Osteoblast (primary cell): Measurements from ENCODE around the gene PCDHB12. TPM values are rescaled to one million over a fixed set of nuclear protein-coding genes. Genes with fewer than 3 reads are reported as not detected.
"Not testable (repeated sequence)": the region's sequence is repeated elsewhere in the genome, so short reads cannot be mapped to it uniquely, and the experiment has no call there.

Experiments used
- DNase-seq: peaks from one replicate; pipeline ENCODE4 v3.0.0; 2011; ENCODE audit warnings: low spot score, mixed read lengths; ENCODE audit not compliant: insufficient read length; ENCODE audit errors: missing footprints
- H2AFZ ChIP-seq: 2 replicates; pipeline ENCODE4 v1.6.0; 2011; ENCODE audit warnings: mild to moderate bottlenecking, low read length
- H3K27ac ChIP-seq: 2 replicates; pipeline ENCODE4 v1.5.1; 2011; ENCODE audit warnings: mild to moderate bottlenecking, low read depth, low read length, moderate library complexity
- H3K27me3 ChIP-seq: 2 replicates; pipeline ENCODE4 v1.6.0; 2012; ENCODE audit warnings: mild to moderate bottlenecking, control low read depth, inconsistent platforms, low read length, moderate library complexity; ENCODE audit not compliant: insufficient read depth
- H3K36me3 ChIP-seq: 2 replicates; pipeline ENCODE4 v1.5.1; 2011; ENCODE audit warnings: mild to moderate bottlenecking, low read length, control low read depth, moderate library complexity; ENCODE audit not compliant: insufficient read depth
- H3K4me1 ChIP-seq: 2 replicates; pipeline ENCODE4 v1.5.1; 2011; ENCODE audit warnings: mild to moderate bottlenecking, low read length, control low read depth, moderate library complexity; ENCODE audit not compliant: insufficient read depth
- H3K4me2 ChIP-seq: 2 replicates; pipeline ENCODE4 v1.6.0; 2011; ENCODE audit warnings: mild to moderate bottlenecking, low read length; ENCODE audit not compliant: insufficient read depth
- H3K4me3 ChIP-seq: fragments of 200-600 bp; sonication (generic); 3 replicates; pipeline ENCODE4 v1.5.1; 2012; ENCODE audit warnings: mild to moderate bottlenecking, low read length, inconsistent platforms; ENCODE audit not compliant: insufficient read depth
- H3K79me2 ChIP-seq: 2 replicates; pipeline ENCODE4 v1.6.0; 2012; ENCODE audit warnings: mild to moderate bottlenecking, low read length, control low read depth, inconsistent platforms; ENCODE audit not compliant: insufficient read depth
- H3K9me3 ChIP-seq: 2 replicates; pipeline ENCODE4 v1.5.1; 2011; ENCODE audit warnings: low read depth, low read length, control low read depth
- H4K20me1 ChIP-seq: 2 replicates; pipeline ENCODE4 v1.6.0; 2012; ENCODE audit warnings: mild to moderate bottlenecking, low read length, control low read depth; ENCODE audit not compliant: insufficient read depth
- total RNA-seq: library from RNA; depleted of rRNA; stranded (reverse); fragments of >200 nt; gene quantifications from 2 replicates; pipeline ENCODE4 v1.2.3, GENCODE V29; 2012
- TF ChIP-seq, protein P1 (sequence below): IDR thresholded peaks from 2 replicates; pipeline ENCODE4 v1.5.1; 2011; ENCODE audit warnings: mild to moderate bottlenecking, low read depth, low read length, moderate library complexity; ENCODE audit errors: extremely low read depth

PCDHB12 gene
- total RNA-seq, 1 donor = 0.72 TPM

DNA sequence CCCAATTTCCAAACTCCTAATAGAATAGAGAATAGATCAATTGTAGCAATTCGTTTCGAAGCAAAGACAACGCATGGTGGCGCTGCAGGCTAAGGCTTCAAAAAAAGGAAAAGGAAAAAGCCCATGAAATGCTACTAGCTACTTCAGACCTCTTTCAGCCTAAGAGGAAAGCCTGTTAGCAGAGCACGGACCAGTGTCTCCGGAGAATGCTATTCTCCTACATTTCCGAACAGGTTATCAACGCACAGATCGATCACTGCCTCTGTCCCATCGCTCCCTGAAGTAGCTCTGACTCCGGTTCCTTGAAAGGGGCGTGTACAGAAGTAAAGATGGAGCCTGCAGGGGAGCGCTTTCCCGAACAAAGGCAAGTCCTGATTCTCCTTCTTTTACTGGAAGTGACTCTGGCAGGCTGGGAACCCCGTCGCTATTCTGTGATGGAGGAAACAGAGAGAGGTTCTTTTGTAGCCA is 36.8 kb downstream of the PCDHB12 start, which contains the start of gene PCDHB15:
TSS of gene PCDHB15 (plus strand) at position 146 of the 468 bp plus-strand sequence. CDS start at position 330, 184 bp downstream.
- H3K4me2 ChIP-seq = no peak within 1 kb of the TSS
- no peaks in the 10 kb centered on the region for H4K20me1 ChIP-seq
- TF ChIP-seq, protein P1, sequence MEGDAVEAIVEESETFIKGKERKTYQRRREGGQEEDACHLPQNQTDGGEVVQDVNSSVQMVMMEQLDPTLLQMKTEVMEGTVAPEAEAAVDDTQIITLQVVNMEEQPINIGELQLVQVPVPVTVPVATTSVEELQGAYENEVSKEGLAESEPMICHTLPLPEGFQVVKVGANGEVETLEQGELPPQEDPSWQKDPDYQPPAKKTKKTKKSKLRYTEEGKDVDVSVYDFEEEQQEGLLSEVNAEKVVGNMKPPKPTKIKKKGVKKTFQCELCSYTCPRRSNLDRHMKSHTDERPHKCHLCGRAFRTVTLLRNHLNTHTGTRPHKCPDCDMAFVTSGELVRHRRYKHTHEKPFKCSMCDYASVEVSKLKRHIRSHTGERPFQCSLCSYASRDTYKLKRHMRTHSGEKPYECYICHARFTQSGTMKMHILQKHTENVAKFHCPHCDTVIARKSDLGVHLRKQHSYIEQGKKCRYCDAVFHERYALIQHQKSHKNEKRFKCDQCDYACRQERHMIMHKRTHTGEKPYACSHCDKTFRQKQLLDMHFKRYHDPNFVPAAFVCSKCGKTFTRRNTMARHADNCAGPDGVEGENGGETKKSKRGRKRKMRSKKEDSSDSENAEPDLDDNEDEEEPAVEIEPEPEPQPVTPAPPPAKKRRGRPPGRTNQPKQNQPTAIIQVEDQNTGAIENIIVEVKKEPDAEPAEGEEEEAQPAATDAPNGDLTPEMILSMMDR = peak; percentile 6
- no peak within 1 kb of the TSS for H3K27ac ChIP-seq
- peaks cover 17% of the 10 kb centered on the region for H3K9me3 ChIP-seq
- H3K36me3 ChIP-seq = no peaks in the 10 kb centered on the region
- no peaks in the 10 kb centered on the region for H3K27me3 ChIP-seq
- H3K4me1 ChIP-seq = no peaks in the 10 kb centered on the region
- no peaks in the 10 kb centered on the region for H3K79me2 ChIP-seq
- no peak within 1 kb of the TSS for H2AFZ ChIP-seq
- peak; percentile 75 for DNase-seq
- no peak within 1 kb of the TSS for H3K4me3 ChIP-seq

DNA sequence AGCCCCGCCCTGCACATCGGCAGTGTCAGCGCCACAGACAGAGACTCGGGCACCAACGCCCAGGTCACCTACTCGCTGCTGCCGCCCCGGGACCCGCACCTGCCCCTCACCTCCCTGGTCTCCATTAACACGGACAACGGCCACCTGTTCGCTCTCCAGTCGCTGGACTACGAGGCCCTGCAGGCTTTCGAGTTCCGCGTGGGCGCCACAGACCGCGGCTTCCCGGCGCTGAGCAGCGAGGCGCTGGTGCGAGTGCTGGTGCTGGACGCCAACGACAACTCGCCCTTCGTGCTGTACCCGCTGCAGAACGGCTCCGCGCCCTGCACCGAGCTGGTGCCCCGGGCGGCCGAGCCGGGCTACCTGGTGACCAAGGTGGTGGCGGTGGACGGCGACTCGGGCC is 38.5 kb downstream of the PCDHB12 start:
- H3K4me2 ChIP-seq, H2AFZ ChIP-seq, H3K79me2 ChIP-seq, H3K4me3 ChIP-seq, H3K4me1 ChIP-seq, H3K27ac ChIP-seq, H4K20me1 ChIP-seq, DNase-seq, H3K27me3 ChIP-seq, H3K36me3 ChIP-seq: not testable (repeated sequence)
- peaks cover 17% of the 10 kb centered on the region for H3K9me3 ChIP-seq

DNA sequence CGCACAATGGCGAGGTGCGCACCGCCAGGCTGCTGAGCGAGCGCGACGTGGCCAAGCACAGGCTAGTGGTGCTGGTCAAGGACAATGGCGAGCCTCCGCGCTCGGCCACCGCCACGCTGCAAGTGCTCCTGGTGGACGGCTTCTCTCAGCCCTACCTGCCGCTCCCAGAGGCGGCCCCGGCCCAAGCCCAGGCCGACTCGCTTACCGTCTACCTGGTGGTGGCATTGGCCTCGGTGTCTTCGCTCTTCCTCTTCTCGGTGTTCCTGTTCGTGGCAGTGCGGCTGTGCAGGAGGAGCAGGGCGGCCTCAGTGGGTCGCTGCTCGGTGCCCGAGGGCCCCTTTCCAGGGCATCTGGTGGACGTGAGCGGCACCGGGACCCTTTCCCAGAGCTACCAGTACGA is 38.9 kb downstream of the PCDHB12 start:
- not testable (repeated sequence) for H3K4me3 ChIP-seq, H2AFZ ChIP-seq, H3K27me3 ChIP-seq, H3K36me3 ChIP-seq, H3K4me1 ChIP-seq, H3K27ac ChIP-seq, H3K79me2 ChIP-seq, H3K4me2 ChIP-seq, DNase-seq, H4K20me1 ChIP-seq
- peaks cover 17% of the 10 kb centered on the region for H3K9me3 ChIP-seq

DNA sequence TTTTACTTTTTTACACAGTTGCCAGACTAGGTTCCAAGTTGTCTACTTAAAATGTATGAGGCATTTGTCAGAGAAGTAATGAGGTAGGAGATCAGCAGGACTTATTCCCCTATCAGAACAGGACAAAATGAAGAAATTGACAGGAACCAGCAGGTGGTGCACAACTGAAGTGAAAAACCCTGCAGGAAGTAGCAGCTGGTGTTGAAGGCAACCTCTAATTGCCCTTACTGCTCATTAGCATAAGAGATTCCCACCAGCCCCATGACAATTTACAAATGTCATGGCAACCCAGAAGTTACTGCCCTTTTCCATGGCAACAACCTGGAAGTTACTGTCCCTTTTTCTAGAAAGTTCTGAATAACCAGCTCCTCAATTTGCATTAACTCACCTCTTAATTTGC is 42.1 kb downstream of the PCDHB12 start:
- peaks cover 19% of the 10 kb centered on the region for H3K9me3 ChIP-seq
- no peak overlapping the region for H3K4me3 ChIP-seq
- no peak overlapping the region for H3K27ac ChIP-seq
- no peaks in the 10 kb centered on the region for H3K4me1 ChIP-seq
- no peak overlapping the region for H2AFZ ChIP-seq
- no peak for DNase-seq
- TF ChIP-seq, protein P1 = no peak
- no peaks in the 10 kb centered on the region for H3K79me2 ChIP-seq
- no peak overlapping the region for H3K4me2 ChIP-seq
- no peaks in the 10 kb centered on the region for H3K27me3 ChIP-seq
- no peaks in the 10 kb centered on the region for H4K20me1 ChIP-seq
- H3K36me3 ChIP-seq = no peaks in the 10 kb centered on the region

DNA sequence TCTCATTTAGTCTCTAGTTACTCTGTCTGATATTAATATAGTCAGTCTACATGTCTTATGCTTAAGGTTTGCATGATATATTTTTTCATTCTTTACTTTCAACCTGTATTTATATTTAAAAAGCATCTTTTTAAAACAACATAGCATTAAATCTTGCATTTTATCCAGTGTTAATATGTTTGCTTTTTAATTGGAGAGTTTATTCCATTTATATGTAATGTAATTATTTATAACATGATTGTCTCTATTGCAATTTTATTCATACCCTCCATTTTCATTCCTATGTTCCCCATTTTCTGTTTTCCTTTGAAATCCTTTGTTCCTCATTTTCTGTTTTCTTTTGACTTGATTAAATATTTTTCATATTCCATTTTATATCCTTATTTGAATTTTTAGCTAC is 49.9 kb downstream of the PCDHB12 start:
- Histone ChIP-seq H3K36me3 (no peaks in the 10 kb centered on the region), H3K27ac (no peak overlapping the region), H3K4me2 (no peak overlapping the region), H2AFZ (no peak overlapping the region), H3K27me3 (no peaks in the 10 kb centered on the region), H4K20me1 (no peaks in the 10 kb centered on the region), H3K9me3 (peaks cover 28% of the 10 kb centered on the region), H3K79me2 (no peaks in the 10 kb centered on the region), H3K4me1 (no peaks in the 10 kb centered on the region), H3K4me3 (no peak overlapping the region)
- TF ChIP-seq, protein P1 = no peak
- DNase-seq = no peak
